Activated naive CD4-positive, alpha-beta T cell treated with anti-CD3 and anti-CD28 coated beads, Interleukin-2, amount 50 U/mL, for 72 hours (primary cell): ENCODE measurements around the gene VWA8. TPM values are rescaled to one million over a fixed set of nuclear protein-coding genes. Genes with fewer than 3 reads are reported as not detected.
"Not testable (repeated sequence)": the region's sequence is repeated elsewhere in the genome, so short reads cannot be mapped to it uniquely, and the experiment has no call there.

Experiments used
- ATAC-seq, 2 donors: fragments of 150-1000 bp; cut with Tn5 transposase; 2 replicates each; pipeline ENCODE4 v1.10.0; 2021; ENCODE audit warnings: mild to moderate bottlenecking in 2 of 2, moderate library complexity in 2 of 2
- DNase-seq, 2 donors: peaks; one replicate each; pipeline ENCODE4 v3.0.0; 2021 to 2022; ENCODE audit warnings: low spot score in 2 of 2
- H3K27ac Mint-ChIP-seq, 2 donors: one replicate each; pipeline ENCODE4 v1.8.0; 2022; ENCODE audit warnings: mild to moderate bottlenecking in 2 of 2, mixed read lengths in 2 of 2
- H3K36me3 Mint-ChIP-seq, 2 donors: one replicate each; pipeline ENCODE4 v1.8.0; 2022; ENCODE audit warnings: mixed read lengths in 2 of 2
- H3K9me3 Mint-ChIP-seq, 2 donors: one replicate each; pipeline ENCODE4 v1.8.0; 2022; ENCODE audit warnings: mixed read lengths in 2 of 2
- total RNA-seq, 2 donors: library from RNA; stranded (reverse); gene quantifications; one replicate each; pipeline ENCODE4 v1.2.3, GENCODE V29; 2022

The VWA8 gene
- total RNA-seq, 2 donors from 2014 or later = 11.8 to 23.7 TPM

- DNase-seq (no peak), ATAC-seq (no peak)
- Mint-ChIP-seq H3K9me3 (no peaks in the 10 kb centered on the region), H3K36me3 (peaks cover 6 to 16% of the 10 kb centered on the region in 2 donors), H3K27ac (no peak overlapping the region)
These were observed 381.0 kb downstream of the VWA8 start for GRCh38 chr13:41579881-41580280.

DNA sequence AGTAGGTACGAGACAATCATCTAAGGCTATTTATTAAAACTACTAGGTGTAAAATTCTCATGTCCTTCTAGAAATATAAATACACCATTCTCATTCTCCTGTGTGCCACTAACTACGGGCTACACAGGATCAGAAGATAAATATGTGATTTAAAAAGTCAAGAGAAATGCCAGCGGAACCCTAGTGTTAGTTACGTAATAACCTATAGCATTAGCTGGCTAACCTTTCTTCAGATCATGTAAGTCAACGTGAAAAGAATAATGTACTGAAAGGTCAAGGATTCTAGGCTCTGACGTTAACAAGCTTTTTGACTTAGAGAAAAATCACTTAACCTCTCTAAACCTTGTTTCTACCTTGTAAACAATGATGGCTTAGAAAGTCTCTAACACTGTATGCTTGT, 381.7 kb downstream of the VWA8 start:
- Mint-ChIP-seq H3K27ac (no peak overlapping the region), H3K9me3 (no peaks in the 10 kb centered on the region), H3K36me3 (peaks cover 12 to 18% of the 10 kb centered on the region in 2 donors)
- ATAC-seq (no peak), DNase-seq (no peak)

DNA sequence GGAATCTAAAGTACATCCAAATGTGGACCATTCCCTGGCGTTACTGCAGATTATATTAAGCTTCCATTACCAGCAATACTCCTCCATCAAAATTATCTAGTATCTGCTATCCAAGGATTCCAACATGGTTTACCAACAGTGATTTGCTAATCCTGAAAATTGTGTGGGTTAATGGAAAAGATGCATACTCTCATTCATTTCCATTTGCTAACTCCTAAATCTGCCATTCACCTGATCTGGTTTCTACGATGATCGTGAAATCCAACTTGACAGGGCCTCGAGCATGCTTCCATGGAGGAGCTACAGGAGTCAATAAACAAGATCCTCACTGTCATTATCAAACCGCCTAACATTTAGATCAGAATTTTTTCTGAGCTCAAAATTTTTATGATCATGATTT, 382.5 kb downstream of the VWA8 start:
- ATAC-seq = no peak
- Mint-ChIP-seq H3K27ac (no peak overlapping the region), H3K36me3 (peaks cover 6 to 12% of the 10 kb centered on the region in 2 donors), H3K9me3 (no peaks in the 10 kb centered on the region)
- no peak for DNase-seq

GRCh38 chr13:41577436-41577835, 383.5 kb downstream of the VWA8 start:
- peak overlapping the region in 1 of 2 donors; percentile 5 for H3K27ac Mint-ChIP-seq
- no peak for DNase-seq
- no peaks in the 10 kb centered on the region for H3K9me3 Mint-ChIP-seq
- peak in 1 of 2 donors; percentile 36 for ATAC-seq
- H3K36me3 Mint-ChIP-seq = peaks cover 6 to 12% of the 10 kb centered on the region in 2 donors

DNA sequence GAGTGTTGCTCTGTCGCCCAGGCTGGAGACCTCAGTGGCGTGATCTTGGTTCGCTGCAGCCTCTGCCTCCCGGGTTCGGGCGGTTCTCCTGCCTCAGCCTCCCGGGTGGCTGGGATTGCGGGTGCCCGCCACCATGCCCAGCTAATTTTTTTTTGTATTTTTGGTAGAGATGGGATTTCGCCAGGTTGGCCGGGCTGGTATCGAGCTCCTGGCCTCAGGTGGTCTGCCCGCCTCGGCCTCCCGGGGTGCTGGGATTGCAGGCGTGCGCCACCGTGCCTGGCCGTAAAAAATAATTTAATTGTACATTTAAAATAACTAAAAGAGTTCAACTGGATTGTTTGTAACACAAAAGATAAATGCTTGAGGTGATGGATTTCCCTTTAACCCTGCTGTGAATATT, 387.3 kb downstream of the VWA8 start:
- not testable (repeated sequence) for H3K9me3 Mint-ChIP-seq, ATAC-seq, H3K27ac Mint-ChIP-seq, DNase-seq
- H3K36me3 Mint-ChIP-seq = peaks cover 6 to 12% of the 10 kb centered on the region in 2 donors

- not testable (repeated sequence) for H3K27ac Mint-ChIP-seq, ATAC-seq, DNase-seq, H3K9me3 Mint-ChIP-seq
- H3K36me3 Mint-ChIP-seq = peaks cover 6 to 12% of the 10 kb centered on the region in 2 donors
These were observed 389.0 kb downstream of the VWA8 start for GRCh38 chr13:41571817-41572340.

DNA sequence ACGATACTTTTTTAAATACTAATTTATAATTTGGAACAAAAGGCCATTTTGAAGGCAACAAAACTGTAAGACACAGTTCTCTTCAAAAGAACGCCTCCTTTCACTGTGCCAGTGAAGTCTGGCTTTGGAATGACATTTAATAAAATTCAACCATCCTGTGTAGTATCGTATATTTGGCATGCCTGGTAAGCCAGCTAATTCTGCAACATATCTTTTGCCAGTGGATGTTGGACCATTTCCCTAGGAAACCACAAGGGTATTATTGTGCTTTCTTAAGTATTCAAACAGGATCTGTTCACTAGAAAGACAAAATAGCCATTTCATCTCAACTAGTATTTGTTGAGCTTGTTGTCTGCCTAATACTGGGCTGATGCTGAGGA, 391.9 kb downstream of the VWA8 start:
- no peak for DNase-seq
- H3K27ac Mint-ChIP-seq = no peak overlapping the region
- H3K9me3 Mint-ChIP-seq = no peaks in the 10 kb centered on the region
- no peaks in the 10 kb centered on the region for H3K36me3 Mint-ChIP-seq
- no peak for ATAC-seq

GRCh38 chr13:41568143-41568971, 392.6 kb downstream of the VWA8 start:
- no peaks in the 10 kb centered on the region for H3K36me3 Mint-ChIP-seq
- ATAC-seq = no peak
- DNase-seq = no peak
- H3K27ac Mint-ChIP-seq = peak overlapping the region in 1 of 2 donors; percentile 14
- no peaks in the 10 kb centered on the region for H3K9me3 Mint-ChIP-seq

DNA sequence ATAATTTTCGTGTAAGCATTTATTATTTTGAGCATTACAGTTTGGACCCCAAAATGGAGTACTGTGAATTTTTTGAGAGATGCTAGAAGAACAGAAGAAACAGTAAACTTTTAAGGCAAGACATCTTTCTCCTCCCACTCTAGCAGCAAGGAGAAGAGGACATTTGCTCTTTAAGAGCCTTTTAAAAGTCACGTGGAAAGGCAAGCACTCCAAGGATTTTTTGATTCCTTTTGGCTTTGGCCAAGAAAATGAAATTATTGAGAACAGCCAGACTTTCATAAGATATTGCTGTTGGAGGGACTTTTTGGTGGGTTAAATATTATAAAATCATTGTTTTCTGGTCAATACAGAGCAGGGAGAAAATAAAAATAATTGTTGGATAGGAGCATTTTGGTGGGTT, 393.5 kb downstream of the VWA8 start:
- Mint-ChIP-seq H3K36me3 (no peaks in the 10 kb centered on the region), H3K27ac (no peak overlapping the region), H3K9me3 (no peaks in the 10 kb centered on the region)
- DNase-seq (no peak), ATAC-seq (no peak)

- Mint-ChIP-seq H3K36me3 (no peaks in the 10 kb centered on the region), H3K9me3 (no peaks in the 10 kb centered on the region), H3K27ac (no peak overlapping the region)
- DNase-seq (no peak), ATAC-seq (no peak)
These were observed 395.1 kb downstream of the VWA8 start for GRCh38 chr13:41565846-41566245.

DNA sequence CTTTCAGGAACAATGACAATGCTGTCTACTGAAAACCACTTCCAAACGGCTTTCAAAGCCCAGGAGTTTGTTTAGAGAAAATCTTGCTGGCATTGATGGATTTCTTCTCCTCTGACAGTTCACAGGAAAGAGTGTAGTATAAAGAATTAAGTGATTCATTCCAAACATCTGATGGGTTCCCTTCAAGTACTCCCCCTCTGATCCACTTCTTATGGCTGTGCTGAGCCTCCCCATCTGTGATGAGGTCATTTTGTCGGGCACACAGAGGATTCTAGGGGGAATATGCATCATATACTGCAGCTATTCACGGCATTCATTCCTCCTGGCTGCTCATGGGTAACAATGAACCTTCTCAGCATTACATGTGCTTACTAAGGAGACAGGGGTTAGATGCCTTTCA, 395.7 kb downstream of the VWA8 start:
- Mint-ChIP-seq H3K36me3 (no peaks in the 10 kb centered on the region), H3K27ac (no peak overlapping the region), H3K9me3 (no peaks in the 10 kb centered on the region)
- DNase-seq (no peak), ATAC-seq (no peak)

- no peak overlapping the region for H3K27ac Mint-ChIP-seq
- no peaks in the 10 kb centered on the region for H3K9me3 Mint-ChIP-seq
- H3K36me3 Mint-ChIP-seq = no peaks in the 10 kb centered on the region
- DNase-seq (no peak), ATAC-seq (no peak)
These were observed 396.9 kb downstream of the VWA8 start for GRCh38 chr13:41563984-41564365.

GRCh38 chr13:41563341-41563983, 397.4 kb downstream of the VWA8 start:
- DNase-seq = no peak
- ATAC-seq = no peak
- H3K9me3 Mint-ChIP-seq = no peaks in the 10 kb centered on the region
- no peak overlapping the region for H3K27ac Mint-ChIP-seq
- no peaks in the 10 kb centered on the region for H3K36me3 Mint-ChIP-seq

- no peak for DNase-seq
- H3K9me3 Mint-ChIP-seq = no peaks in the 10 kb centered on the region
- no peak overlapping the region for H3K27ac Mint-ChIP-seq
- ATAC-seq = no peak
- no peaks in the 10 kb centered on the region for H3K36me3 Mint-ChIP-seq
These were observed 398.2 kb downstream of the VWA8 start for GRCh38 chr13:41562541-41563178.

- no peak for DNase-seq
- Mint-ChIP-seq H3K36me3 (no peaks in the 10 kb centered on the region), H3K9me3 (peaks cover 0 to 4% of the 10 kb centered on the region in 2 donors), H3K27ac (no peak overlapping the region)
- ATAC-seq = no peak
These were observed 398.8 kb downstream of the VWA8 start for GRCh38 chr13:41562083-41562482.

DNA sequence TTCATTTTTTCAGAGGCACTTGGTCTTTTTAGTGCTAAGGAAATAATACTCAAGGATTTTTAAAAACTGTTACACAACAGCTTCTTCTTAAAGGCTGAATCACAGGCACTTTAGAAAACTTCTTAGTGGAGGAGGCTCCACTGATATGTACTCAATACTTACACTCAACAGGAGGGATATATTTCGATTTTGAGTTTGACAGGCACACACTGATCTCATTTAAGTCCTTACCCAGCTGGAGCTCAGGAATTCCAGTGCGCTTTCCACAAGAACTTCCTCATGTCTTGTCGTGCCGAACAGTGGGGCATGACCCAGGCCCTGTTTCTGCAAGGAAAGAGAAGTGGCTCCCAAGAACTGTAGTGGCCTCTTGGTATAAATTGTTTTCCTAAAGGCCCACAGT, 399.7 kb downstream of the VWA8 start:
- no peak for ATAC-seq

More for the DNA sequence above, 399.7 kb downstream of the VWA8 start:
- peaks cover 0 to 4% of the 10 kb centered on the region in 2 donors for H3K9me3 Mint-ChIP-seq
- no peak overlapping the region for H3K27ac Mint-ChIP-seq
- H3K36me3 Mint-ChIP-seq = no peaks in the 10 kb centered on the region
- no peak for DNase-seq
